Measurements from ENCODE around the gene TTC17.
"Not testable (repeated sequence)": the region's sequence is repeated elsewhere in the genome, so short reads cannot be mapped to it uniquely, and the experiment has no call there.

Gene TTC17

DNA sequence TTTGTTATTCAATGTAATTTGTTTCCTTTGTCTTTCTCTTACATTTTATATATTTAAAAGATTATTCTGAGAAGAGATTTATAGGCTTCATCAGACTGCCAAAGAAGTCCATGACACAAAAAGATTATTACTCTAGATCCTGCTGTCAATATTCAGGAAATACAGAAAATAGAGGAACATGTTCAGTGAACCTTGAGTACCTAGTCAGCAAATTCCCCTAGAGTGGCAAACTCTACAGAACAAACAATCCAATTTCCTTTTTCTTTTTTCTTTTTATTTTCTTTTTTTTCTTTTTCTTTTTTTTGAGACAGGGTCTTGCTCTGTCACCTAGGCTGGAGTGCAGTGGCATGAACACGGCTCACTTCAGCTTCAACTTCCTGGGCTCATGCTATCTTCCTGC is 23.9 kb downstream of the TTC17 start:
- DNase-seq: no peak

DNA sequence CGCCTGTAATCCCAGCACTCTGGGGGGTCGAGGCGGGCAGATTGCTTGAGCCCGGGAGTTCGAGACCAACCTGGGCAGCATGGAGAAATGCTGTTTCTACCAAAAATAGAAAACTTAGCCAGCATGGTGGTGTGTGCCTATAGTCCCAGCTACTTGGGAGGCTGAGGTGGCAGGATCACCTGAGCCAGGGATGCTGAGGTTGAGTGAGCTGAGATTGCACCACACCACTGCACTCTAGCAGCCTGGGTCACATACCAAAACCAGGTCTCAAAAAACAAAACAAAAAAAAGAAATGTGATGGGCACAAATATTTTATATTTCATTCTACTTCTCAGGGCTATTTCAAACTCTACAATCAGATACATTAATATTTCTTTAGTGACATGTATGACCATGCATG is 25.7 kb downstream of the TTC17 start:
- DNase-seq: no peak

- DNase-seq: no peak
Measured at GRCh38 chr11:43392713-43393112, 34.0 kb downstream of the TTC17 start.

DNA sequence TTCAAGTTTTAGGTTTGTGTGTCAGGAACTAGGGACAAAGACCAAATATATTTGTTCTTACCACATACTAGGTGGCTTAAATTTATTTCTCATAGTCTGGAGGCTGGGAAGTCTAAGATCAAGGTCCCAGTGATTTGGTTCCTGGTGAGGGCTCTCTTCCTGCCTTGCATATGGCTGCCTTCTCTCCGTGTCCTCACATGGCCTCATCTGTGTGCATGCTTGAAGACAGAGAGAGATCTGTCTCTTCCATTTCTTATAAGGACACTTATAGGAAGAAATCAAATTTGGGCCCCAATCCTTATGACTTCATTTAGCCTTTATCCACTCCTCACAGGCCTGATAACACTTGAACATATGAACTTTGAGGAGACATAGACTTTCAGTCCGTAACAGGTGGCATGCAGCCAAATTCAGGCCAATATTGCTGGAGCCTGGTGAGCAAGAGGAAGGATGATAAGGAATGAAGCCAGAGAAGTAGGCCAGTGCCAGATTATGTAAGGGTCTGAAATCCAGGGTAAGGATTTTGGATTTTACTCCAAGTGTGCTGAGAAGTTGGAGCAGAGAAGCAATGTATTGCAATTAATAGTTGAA is 35.1 kb downstream of the TTC17 start:
- DNase-seq: no peak

- no peak for DNase-seq
Measured at GRCh38 chr11:43396617-43397016, 37.9 kb downstream of the TTC17 start.

- no peak for DNase-seq
Measured at GRCh38 chr11:43397251-43397650, 38.5 kb downstream of the TTC17 start.

GRCh38 chr11:43399983-43400630 is 41.4 kb downstream of the TTC17 start:
- DNase-seq: no peak

GRCh38 chr11:43401252-43401651 is 42.5 kb downstream of the TTC17 start:
- DNase-seq: no peak

DNA sequence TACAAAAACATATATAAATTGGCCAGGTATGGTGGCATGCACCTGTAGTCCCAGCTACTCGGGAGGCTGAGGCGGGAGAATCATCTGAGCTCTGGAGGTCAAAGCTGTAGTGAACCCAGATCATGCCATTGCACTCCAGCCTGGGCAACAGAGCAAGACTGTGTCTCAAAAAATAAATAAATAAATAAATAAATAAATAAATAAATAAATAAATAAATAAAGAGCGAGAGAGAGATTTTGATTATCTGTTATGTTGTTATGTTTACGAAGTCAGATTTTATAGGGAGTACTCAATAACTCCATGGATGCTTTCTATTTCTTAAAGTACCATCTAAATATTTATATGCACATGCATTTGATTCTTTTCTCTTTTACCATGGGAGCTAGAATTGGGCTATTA is 43.1 kb downstream of the TTC17 start:
- DNase-seq: not testable (repeated sequence)

- no peak for DNase-seq
Measured at GRCh38 chr11:43403357-43404231, 44.9 kb downstream of the TTC17 start.

GRCh38 chr11:43404406-43404805 is 45.7 kb downstream of the TTC17 start:
- DNase-seq: no peak

DNA sequence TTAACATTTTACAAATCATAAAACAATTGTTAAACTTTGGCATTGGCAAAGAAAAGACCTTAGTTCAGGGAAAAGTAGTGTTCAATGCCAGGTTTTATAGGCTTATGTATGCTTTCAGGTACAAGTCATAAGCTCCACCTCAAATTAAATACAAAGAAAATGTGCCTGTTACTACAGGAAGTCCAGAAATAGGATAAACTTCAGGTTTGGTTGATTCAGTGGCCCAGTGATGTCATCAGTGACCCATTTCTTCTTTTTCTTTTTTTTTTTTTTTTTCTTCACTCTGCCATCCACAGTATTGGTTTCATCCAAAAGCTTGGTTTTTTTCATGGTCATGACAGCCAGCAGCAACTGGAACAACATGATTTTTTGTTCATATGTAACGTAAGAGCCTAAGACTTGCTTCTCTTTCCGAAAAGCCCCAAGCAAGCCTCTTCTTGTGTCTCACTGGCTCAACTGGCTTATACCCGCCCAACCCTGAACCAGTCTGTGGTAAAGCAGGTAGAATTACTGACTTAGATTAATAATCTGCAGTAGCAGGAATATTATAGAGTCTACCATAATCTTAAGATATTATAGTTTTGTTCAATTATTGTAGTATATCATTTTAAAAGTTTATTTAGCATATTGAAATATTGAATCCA is 46.2 kb downstream of the TTC17 start:
- no peak for DNase-seq

- DNase-seq: no peak
Measured at GRCh38 chr11:43408277-43408676, 49.6 kb downstream of the TTC17 start.

GRCh38 chr11:43410394-43410793 is 51.7 kb downstream of the TTC17 start:
- DNase-seq: no peak

- DNase-seq: no peak
Measured at GRCh38 chr11:43418197-43418596, 59.5 kb downstream of the TTC17 start.

- DNase-seq: no peak
Measured at GRCh38 chr11:43419460-43419859, 60.7 kb downstream of the TTC17 start.

DNA sequence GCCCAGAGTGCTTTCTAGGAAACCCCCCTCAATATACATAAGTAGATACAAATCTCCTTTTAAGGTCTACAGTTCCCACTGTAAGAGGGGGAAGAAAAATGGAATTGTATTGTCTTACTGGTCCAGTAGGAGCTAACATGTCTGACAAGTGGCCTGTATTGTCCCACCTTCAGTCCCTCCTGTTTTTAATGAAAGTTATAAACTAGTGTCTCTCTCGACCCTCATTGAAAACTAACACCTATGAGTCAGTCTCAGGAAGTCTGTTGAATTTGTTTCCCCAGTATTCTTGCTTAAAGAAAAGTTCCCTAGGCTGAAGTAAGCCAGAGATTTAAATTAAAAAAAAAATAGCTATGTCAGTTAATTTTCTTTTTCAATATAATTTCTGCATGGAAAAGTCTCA is 69.3 kb downstream of the TTC17 start:
- no peak for DNase-seq

DNA sequence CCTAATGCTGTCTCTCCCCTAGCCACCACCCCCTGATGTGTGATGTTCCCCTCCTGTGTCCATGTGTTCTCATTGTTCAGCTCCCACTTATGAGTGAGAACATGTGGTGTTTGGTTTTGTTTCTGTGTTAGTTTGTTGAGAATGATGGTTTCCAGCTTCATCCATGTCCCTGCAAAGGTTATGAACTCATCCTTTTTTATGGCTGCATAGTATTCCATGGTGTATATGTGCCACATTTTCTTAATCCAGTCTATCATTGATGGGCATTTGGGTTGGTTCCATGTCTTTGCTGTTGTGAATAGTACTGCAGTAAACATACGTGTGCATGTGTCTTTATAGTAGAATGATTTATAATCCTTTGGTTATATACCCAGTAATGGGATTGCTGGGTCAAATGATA is 72.2 kb downstream of the TTC17 start:
- DNase-seq: not testable (repeated sequence)

- no peak for DNase-seq
Measured at GRCh38 chr11:43434893-43435292, 76.2 kb downstream of the TTC17 start.

DNA sequence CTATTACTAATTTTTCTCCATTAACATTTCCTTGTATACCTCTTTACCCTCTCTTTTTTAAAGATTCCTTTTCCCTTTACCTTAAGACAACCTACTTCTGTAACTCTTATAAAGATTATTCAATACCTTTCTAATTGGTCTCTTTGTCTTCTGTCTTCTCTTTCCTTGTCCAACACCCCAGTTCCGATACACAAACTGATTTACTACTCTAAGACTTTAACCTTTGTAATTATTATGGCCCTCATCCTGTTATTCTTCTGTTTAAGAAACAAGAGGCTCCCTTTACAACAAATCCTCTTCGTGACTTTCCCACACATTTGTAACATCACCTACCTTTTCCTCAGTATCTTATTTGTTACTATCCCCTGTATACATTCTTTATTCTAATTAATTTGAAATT is 81.8 kb downstream of the TTC17 start:
- DNase-seq: no peak

- no peak for DNase-seq
Measured at GRCh38 chr11:43443811-43444210, 85.1 kb downstream of the TTC17 start.

DNA sequence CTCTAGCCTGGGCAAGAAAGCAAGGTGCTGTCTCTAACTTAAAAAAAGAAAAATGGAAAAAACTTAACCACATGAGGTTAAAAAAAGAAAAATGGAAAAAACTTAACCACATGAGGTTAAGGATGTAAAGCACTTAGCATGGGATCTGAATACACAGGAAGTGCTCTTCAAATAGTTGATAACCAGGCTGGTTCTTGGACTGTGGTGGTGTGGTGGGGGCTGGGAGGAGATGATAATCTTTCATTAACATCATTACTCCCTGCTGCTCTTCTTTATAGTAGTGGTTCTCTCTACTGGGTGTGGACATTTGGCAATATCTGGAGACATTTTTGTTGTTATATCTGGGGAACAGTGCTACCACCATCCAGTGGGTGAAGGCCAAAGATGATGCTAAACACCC is 88.4 kb downstream of the TTC17 start:
- DNase-seq: no peak

DNA sequence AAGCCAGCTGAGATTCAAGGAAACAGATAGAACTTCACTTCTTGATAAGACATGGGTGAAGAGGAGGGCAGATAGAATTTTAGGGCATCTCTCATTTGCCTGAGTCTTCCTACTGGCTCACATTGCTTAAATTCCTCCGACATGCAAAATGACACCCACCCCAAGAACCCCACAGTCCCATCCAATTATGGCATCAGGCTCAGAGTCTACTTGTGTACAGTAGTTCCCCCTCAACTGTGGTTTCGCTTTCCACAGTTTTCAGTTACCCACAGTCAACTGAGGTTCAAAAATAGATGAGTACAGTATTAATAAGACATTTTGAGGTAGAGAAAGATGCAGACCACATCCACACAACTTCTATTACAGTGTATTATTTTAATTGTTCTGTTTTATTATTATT is 99.8 kb downstream of the TTC17 start:
- DNase-seq: no peak

GRCh38 chr11:43459246-43459645 is 100.5 kb downstream of the TTC17 start:
- no peak for DNase-seq

Measured in effector CD8-positive, alpha-beta T cell (primary cell).